Type B pancreatic cell (in vitro differentiated cells): Measurements from ENCODE around the gene KCNJ3. TPM values are rescaled to one million over a fixed set of nuclear protein-coding genes. Genes with fewer than 3 reads are reported as not detected.

ENCODE experiments used
- DNase-seq: peaks from one replicate; pipeline ENCODE4 v3.0.0; 2021; ENCODE audit warnings: mixed read lengths; ENCODE audit not compliant: unreplicated experiment; ENCODE audit errors: extremely low spot score
- H3K27ac Mint-ChIP-seq: 2 replicates; pipeline ENCODE4 v1.8.0; 2021; ENCODE audit warnings: mild to moderate bottlenecking, mixed read lengths
- H3K27me3 Mint-ChIP-seq: 2 replicates; pipeline ENCODE4 v1.8.0; 2021; ENCODE audit warnings: mixed read lengths
- H3K36me3 Mint-ChIP-seq: 2 replicates; pipeline ENCODE4 v1.8.0; 2021; ENCODE audit warnings: mixed read lengths
- H3K4me1 Mint-ChIP-seq: one replicate; pipeline ENCODE4 v1.8.0; 2021; ENCODE audit warnings: mixed read lengths; ENCODE audit not compliant: unreplicated experiment
- H3K4me3 Mint-ChIP-seq: 2 replicates; pipeline ENCODE4 v1.8.0; 2021; ENCODE audit warnings: mild to moderate bottlenecking, mixed read lengths
- H3K9me3 Mint-ChIP-seq: 2 replicates; pipeline ENCODE4 v1.8.0; 2021; ENCODE audit warnings: mixed read lengths
- long read RNA-seq: library from polyadenylated mRNA; unstranded; transcript quantifications from one replicate; pipeline ENCODE4 v2.0.0, GENCODE V29; 2020
- total RNA-seq: library from RNA; stranded (reverse); gene quantifications from 2 replicates; pipeline ENCODE4 v1.2.1, GENCODE V29; 2021; ENCODE audit warnings: low replicate concordance
- TF ChIP-seq, protein P1 (sequence below): fragments of 200-600 bp; sonication (generic); conservative IDR thresholded peaks from 2 replicates; pipeline ENCODE4 v1.5.0; 2021; ENCODE audit warnings: antibody characterized with exemption, mild to moderate bottlenecking

The KCNJ3 gene, protein sequence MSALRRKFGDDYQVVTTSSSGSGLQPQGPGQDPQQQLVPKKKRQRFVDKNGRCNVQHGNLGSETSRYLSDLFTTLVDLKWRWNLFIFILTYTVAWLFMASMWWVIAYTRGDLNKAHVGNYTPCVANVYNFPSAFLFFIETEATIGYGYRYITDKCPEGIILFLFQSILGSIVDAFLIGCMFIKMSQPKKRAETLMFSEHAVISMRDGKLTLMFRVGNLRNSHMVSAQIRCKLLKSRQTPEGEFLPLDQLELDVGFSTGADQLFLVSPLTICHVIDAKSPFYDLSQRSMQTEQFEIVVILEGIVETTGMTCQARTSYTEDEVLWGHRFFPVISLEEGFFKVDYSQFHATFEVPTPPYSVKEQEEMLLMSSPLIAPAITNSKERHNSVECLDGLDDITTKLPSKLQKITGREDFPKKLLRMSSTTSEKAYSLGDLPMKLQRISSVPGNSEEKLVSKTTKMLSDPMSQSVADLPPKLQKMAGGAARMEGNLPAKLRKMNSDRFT
- 6.0 and 11.7 TPM in 2 replicates for total RNA-seq
- long read RNA-seq, partial matches to known transcripts = 0 of 5 reads
- long read RNA-seq, other reads (novel, unspliced or antisense) = 5 of 5 reads

DNA sequence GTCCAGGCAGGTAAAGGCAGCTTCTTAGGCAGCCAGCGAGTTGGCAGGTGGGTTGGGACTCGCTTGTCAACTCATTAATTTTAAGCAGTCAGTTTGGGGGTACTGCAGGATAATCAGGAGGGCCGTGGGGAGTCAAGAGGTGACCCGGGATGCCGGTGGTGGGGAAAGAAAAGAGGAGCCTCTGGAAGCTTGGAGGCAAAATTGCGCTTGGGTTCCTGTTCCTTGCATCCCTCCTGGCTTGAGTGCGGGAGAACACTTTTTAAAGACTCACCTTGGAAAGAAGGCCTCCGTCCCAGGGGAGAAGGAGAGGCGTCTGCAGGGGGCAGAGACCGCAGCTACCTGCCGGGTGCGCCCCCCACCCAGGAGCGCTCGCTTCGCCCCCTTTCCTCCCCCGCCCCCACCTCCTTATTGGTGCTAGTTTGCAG is at the start of gene KCNJ3:
TSS of gene KCNJ3 (plus strand) at position 400 of the 425 bp plus-strand sequence. CDS start 81 bp downstream, outside the sequence.
- TF ChIP-seq, protein P1, sequence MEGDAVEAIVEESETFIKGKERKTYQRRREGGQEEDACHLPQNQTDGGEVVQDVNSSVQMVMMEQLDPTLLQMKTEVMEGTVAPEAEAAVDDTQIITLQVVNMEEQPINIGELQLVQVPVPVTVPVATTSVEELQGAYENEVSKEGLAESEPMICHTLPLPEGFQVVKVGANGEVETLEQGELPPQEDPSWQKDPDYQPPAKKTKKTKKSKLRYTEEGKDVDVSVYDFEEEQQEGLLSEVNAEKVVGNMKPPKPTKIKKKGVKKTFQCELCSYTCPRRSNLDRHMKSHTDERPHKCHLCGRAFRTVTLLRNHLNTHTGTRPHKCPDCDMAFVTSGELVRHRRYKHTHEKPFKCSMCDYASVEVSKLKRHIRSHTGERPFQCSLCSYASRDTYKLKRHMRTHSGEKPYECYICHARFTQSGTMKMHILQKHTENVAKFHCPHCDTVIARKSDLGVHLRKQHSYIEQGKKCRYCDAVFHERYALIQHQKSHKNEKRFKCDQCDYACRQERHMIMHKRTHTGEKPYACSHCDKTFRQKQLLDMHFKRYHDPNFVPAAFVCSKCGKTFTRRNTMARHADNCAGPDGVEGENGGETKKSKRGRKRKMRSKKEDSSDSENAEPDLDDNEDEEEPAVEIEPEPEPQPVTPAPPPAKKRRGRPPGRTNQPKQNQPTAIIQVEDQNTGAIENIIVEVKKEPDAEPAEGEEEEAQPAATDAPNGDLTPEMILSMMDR = no peak
- Mint-ChIP-seq H3K27me3 (peaks cover 55% of the 10 kb centered on the region), H3K36me3 (no peaks in the 10 kb centered on the region), H3K27ac (peak within 1 kb of the TSS; percentile 54), H3K4me1 (peaks cover 13% of the 10 kb centered on the region), H3K4me3 (peak within 1 kb of the TSS; percentile 87), H3K9me3 (peaks cover 4% of the 10 kb centered on the region)
- no peak for DNase-seq

DNA sequence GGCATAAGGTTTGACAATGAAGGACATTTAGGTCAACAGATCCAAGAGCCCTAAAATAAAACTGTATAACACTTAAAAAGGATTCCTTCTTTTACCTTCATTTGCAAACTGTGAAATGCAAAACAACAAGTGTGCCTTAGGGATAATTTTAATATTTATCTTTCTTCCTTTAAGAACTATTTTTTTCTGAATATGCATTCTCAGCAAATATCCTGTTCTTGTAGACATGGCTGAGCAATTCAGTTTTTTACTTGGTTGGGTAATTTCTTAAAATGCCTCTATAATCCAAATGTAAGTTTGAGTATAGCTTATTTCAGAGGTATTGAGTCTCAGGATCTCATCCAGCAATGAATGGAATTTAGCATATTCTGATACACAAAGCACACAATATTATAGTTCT is 43.0 kb upstream of the KCNJ3 start:
- TF ChIP-seq, protein P1 = no peak
- DNase-seq = no peak
- H3K4me1 Mint-ChIP-seq = no peaks in the 10 kb centered on the region
- no peak overlapping the region for H3K27ac Mint-ChIP-seq
- no peaks in the 10 kb centered on the region for H3K27me3 Mint-ChIP-seq
- H3K4me3 Mint-ChIP-seq = no peak overlapping the region
- H3K36me3 Mint-ChIP-seq = no peaks in the 10 kb centered on the region
- H3K9me3 Mint-ChIP-seq = no peaks in the 10 kb centered on the region

DNA sequence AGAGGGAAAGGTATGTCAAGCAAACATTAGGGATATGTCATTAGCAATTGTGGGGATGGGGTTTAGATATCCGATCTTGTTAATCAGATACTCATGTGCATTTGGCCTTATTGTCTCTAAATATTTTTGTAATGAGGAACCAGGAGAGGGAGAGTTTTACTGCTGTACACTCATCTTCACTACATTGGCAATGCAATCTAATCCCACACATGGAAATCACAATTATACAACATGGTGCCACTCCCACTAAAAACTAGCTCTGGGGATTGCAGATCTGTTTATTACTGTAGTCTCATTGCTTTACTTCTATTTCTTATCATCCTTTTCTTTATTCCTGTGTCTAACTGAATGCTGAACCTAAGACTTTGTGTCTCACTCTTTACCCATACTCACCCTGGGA is 39.6 kb upstream of the KCNJ3 start:
- TF ChIP-seq, protein P1 = no peak
- DNase-seq = no peak
- H3K9me3 Mint-ChIP-seq = no peaks in the 10 kb centered on the region
- H3K27me3 Mint-ChIP-seq = no peaks in the 10 kb centered on the region
- no peak overlapping the region for H3K4me3 Mint-ChIP-seq
- no peaks in the 10 kb centered on the region for H3K36me3 Mint-ChIP-seq
- H3K4me1 Mint-ChIP-seq = no peaks in the 10 kb centered on the region
- H3K27ac Mint-ChIP-seq = no peak overlapping the region

DNA sequence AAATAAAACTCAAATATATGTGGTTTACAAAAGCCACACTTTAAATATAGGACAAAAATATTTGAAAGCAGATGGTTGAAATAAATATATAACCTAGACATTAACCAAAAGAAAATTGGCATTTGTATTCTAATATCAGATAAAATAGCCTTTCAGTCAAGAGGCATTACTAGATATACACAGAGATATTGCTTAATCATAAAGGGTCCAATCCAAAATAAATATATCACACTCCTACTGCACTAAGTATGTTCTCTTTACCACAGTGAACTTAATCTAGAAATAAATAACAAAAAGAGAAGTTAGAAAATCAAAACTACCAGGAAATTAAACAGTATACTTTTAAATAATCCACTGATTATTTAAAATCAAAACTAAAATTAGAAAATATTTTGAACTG is 34.2 kb upstream of the KCNJ3 start:
- no peak overlapping the region for H3K27ac Mint-ChIP-seq
- H3K4me1 Mint-ChIP-seq = no peaks in the 10 kb centered on the region
- H3K27me3 Mint-ChIP-seq = no peaks in the 10 kb centered on the region
- no peaks in the 10 kb centered on the region for H3K9me3 Mint-ChIP-seq
- no peak for DNase-seq
- TF ChIP-seq, protein P1 = no peak
- H3K4me3 Mint-ChIP-seq = no peak overlapping the region
- H3K36me3 Mint-ChIP-seq = no peaks in the 10 kb centered on the region

DNA sequence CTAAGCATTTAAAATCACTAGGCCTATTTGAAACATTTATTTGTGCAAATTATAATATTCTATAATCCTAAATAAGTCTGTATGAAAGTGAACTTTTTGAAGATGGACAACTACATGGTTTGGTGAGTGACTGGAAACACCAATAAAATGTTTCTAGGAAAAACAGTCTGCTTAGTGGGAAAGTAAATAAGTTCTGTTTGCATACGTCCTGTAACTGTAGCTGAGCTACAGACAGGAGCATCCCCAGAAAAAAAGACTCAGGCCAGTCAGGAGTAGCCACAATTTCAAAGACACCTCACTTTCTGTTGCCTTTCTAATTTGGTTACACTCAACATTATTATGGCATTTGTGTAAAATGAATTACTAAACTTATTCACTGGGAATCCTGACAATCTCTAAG is 28.4 kb upstream of the KCNJ3 start:
- Mint-ChIP-seq H3K27me3 (no peaks in the 10 kb centered on the region), H3K36me3 (no peaks in the 10 kb centered on the region), H3K4me1 (no peaks in the 10 kb centered on the region), H3K4me3 (no peak overlapping the region), H3K27ac (no peak overlapping the region), H3K9me3 (no peaks in the 10 kb centered on the region)
- TF ChIP-seq, protein P1 = no peak
- no peak for DNase-seq
